Measurements from ENCODE around the gene SIRPB2.

The SIRPB2 gene

DNA sequence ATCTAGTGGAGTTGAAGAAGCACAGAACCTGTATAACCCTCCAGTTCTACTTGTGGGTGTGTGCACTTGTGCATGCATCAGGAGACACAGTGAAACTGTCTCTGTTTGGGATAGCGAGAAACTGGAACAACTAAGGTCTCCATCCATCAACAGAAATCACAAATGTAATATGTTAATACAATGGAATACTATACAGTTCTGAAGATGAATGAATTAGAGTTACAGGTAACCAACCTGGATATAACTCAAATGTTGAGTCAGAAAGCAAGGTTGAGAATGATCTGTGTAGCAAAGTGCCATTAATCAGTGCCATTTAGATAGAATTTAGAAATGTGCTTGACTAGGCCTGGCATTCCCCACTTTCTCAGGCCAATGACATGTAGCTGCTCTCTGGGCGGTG is 20.0 kb downstream of the SIRPB2 start:
- TF ChIP-seq EZH2 (IDR thresholded peaks at IDR 0.05) (no peak), FOXP2 (optimal IDR thresholded peaks at IDR 0.05; ENCODE audit: control extremely low read depth, extremely low read length, insufficient read depth) (no peak), POLR2AphosphoS5 (IDR thresholded peaks at IDR 0.05; ENCODE audit: borderline replicate concordance, low read depth, low read length) (no peak)
- Histone ChIP-seq H3K27ac (no peak overlapping the region), H3K9ac (ENCODE audit: insufficient read length) (no peak overlapping the region)

DNA sequence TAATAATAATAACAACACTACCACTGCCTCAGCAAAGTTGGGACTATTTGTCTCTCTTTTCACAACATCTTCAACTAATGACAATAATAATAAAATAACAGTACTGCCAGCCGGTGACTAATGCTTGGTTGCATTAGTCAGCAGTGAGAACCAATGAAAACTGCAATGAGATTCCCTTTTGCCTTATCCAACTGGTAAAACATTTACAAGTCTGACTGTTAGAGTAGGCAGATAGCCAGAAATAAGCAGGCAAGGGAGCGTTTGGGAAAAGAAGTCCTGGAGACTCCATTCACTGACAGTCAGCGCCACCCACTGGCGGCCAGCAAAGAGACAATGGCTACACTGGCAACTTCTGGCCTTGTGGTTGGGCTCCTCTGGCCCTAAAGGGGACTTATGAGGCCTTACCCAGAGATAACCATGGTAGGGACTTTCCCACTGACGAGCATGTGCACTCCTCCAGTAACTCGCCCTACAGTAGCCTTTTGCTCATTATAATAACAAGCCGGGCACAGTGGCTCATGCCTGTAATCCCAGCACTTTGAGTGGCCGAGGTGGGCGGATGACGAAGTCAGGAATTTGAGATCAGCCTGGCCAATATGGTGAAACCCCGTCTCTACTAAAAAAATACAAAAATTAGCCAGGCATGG is 21.2 kb downstream of the SIRPB2 start:
- no peak overlapping the region for H3K4me3 ChIP-seq
- no peak overlapping the region for H3K27ac ChIP-seq
- no peak overlapping the region for H3K9ac ChIP-seq (ENCODE audit: insufficient read length)
- H3K36me3 ChIP-seq (ENCODE audit: insufficient read depth, low read length), result no peaks in the 10 kb centered on the region
- H3K9me3 ChIP-seq (ENCODE audit: low read depth, low read length), result no peaks in the 10 kb centered on the region
- TF ChIP-seq POLR2AphosphoS5 (IDR thresholded peaks at IDR 0.05; ENCODE audit: borderline replicate concordance, low read depth, low read length) (no peak), EZH2 (IDR thresholded peaks at IDR 0.05) (no peak), FOXP2 (optimal IDR thresholded peaks at IDR 0.05; ENCODE audit: control extremely low read depth, extremely low read length, insufficient read depth) (no peak)
- DNase-seq (ENCODE audit: low read depth, low spot score), result peak; percentile 44

More for the DNA sequence above, 20.0 kb downstream of the SIRPB2 start:
- H3K4me3 ChIP-seq, result no peak overlapping the region
- H3K36me3 ChIP-seq (ENCODE audit: insufficient read depth, low read length), result no peaks in the 10 kb centered on the region
- no peak for DNase-seq (ENCODE audit: low read depth, low spot score)
- H3K9me3 ChIP-seq (ENCODE audit: low read depth, low read length), result no peaks in the 10 kb centered on the region

DNA sequence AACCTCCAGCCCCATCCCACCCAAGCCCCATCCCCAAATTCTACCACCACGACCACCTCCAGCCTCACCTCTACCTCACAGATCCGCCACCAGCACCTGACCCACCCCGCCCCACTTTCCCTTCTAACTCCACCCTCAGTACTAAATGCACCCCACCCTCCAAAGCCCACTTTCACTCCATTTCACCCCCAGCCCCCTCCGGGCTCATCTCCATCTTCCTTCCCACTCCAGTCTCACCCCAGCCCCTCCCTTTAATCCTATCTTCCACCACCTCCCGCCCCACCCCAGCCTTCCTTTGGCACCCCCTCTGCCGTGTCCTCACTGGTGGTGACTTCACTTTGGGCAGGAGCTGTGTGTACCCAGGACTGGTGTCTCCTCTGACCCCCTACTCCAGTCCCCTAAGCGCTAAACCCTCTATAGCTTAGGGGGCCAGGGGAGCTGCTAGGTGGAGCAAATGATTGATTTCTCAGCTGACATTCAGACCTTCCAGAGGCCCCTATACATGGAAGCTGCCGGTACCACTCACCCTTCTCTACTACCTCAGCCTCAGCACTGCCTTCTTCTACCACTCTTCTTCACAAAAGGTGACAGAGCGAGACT is 21.8 kb downstream of the SIRPB2 start:
- no peak for TF ChIP-seq EZH2 (IDR thresholded peaks at IDR 0.05)
- no peak for TF ChIP-seq FOXP2 (optimal IDR thresholded peaks at IDR 0.05; ENCODE audit: control extremely low read depth, extremely low read length, insufficient read depth)
- TF ChIP-seq POLR2AphosphoS5 (IDR thresholded peaks at IDR 0.05; ENCODE audit: borderline replicate concordance, low read depth, low read length), result no peak
- Histone ChIP-seq H3K9me3 (ENCODE audit: low read depth, low read length) (no peaks in the 10 kb centered on the region), H3K9ac (ENCODE audit: insufficient read length) (no peak overlapping the region), H3K4me3 (no peak overlapping the region), H3K36me3 (ENCODE audit: insufficient read depth, low read length) (peaks cover 2% of the 10 kb centered on the region; the same call in 1 of the 2 replicates), H3K27ac (no peak overlapping the region)
- no peak for DNase-seq (ENCODE audit: low read depth, low spot score)

DNA sequence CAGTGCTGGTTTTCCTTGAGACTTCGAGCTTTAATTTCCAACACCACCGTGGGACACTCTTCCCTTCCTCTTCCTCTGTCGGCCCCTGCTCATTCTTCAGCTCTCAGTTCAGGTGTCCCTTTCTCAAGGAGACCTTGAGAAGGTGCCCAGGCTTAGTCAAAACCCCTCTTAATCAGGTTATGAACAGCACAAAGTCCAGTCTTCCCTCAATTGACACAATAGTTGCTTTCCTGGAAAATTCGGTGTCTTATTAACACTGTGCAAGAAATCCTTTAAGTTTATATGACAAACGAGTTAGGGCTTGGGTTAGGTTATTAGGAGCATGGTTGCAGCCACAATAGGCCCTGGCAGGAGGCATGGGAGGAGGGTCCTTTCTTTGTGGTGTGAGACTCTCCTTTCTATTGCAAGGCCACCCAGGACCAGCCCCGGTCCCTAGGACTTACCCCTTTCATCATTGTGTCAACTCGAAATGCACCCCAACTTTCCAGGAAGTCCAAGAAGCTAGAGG is 23.0 kb downstream of the SIRPB2 start:
- DNase-seq (ENCODE audit: low read depth, low spot score), result no peak
- no peak overlapping the region for H3K4me3 ChIP-seq
- TF ChIP-seq EZH2 (IDR thresholded peaks at IDR 0.05) (no peak), POLR2AphosphoS5 (IDR thresholded peaks at IDR 0.05; ENCODE audit: borderline replicate concordance, low read depth, low read length) (no peak), FOXP2 (optimal IDR thresholded peaks at IDR 0.05; ENCODE audit: control extremely low read depth, extremely low read length, insufficient read depth) (no peak)
- no peaks in the 10 kb centered on the region for H3K9me3 ChIP-seq (ENCODE audit: low read depth, low read length)
- H3K36me3 ChIP-seq (ENCODE audit: insufficient read depth, low read length), result peaks cover 14% of the 10 kb centered on the region
- H3K27ac ChIP-seq, result no peak overlapping the region
- H3K9ac ChIP-seq (ENCODE audit: insufficient read length), result no peak overlapping the region

DNA sequence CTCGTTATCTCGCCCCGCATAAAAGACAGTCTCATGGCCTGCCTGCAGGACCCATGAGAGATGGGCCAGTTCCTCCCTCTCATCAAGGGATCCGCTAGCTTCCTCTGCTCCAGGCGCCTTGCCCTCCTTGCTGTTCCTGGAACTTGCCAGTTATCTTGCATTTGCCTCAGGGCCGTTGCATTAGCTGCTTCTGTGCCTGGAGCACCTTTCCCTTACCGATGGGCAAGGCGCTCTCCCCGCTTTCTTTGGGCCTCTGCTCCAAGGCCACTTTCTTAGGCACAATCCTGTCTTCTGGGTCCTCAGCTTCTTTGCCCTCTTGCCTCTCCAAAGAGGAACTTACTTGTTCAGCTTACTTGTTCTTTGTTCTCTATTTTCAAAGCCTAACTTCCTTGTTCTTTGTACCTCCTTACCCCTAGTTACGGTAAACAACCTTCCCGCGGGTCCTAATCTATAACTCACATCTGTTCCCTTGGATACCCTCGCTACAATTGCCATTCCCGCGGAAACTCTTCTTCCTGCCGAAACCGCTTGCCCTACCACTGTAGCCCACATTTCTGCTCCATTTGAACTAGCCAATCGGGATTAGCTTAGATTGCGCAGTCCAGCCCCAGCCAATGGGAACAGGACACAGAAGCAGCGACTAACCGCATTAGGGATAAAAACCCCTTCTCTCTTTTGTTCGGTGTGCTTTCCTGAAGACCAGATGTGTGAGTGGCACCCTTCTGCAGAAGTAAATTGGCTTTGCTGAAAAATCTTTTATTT is 23.7 kb downstream of the SIRPB2 start:
- no peak for DNase-seq (ENCODE audit: low read depth, low spot score)
- H3K4me3 ChIP-seq, result peak overlapping the region; percentile 63
- peaks cover 19% of the 10 kb centered on the region for H3K36me3 ChIP-seq (ENCODE audit: insufficient read depth, low read length)
- H3K9me3 ChIP-seq (ENCODE audit: low read depth, low read length), result no peaks in the 10 kb centered on the region
- no peak for TF ChIP-seq EZH2 (IDR thresholded peaks at IDR 0.05)
- TF ChIP-seq FOXP2 (optimal IDR thresholded peaks at IDR 0.05; ENCODE audit: control extremely low read depth, extremely low read length, insufficient read depth), result no peak
- no peak for TF ChIP-seq POLR2AphosphoS5 (IDR thresholded peaks at IDR 0.05; ENCODE audit: borderline replicate concordance, low read depth, low read length)
- H3K9ac ChIP-seq (ENCODE audit: insufficient read length), result no peak overlapping the region
- no peak overlapping the region for H3K27ac ChIP-seq

DNA sequence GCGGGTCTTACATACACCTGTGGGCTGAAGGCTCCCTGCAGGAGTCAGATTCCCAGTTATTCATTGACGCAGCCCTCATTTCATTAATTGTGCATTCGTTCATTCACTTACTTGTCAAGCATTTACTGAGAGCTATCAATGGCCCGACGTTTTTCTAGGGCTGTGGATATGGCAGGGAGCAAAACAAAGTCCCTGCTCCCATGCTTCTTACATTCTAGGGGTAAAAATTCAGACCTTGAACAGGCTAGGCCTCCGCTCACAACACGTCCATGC is 24.2 kb downstream of the SIRPB2 start:
- peak overlapping the region; percentile 63 for H3K4me3 ChIP-seq
- H3K36me3 ChIP-seq (ENCODE audit: insufficient read depth, low read length), result peaks cover 21% of the 10 kb centered on the region
- no peak for TF ChIP-seq FOXP2 (optimal IDR thresholded peaks at IDR 0.05; ENCODE audit: control extremely low read depth, extremely low read length, insufficient read depth)
- no peak for TF ChIP-seq EZH2 (IDR thresholded peaks at IDR 0.05)
- TF ChIP-seq POLR2AphosphoS5 (IDR thresholded peaks at IDR 0.05; ENCODE audit: borderline replicate concordance, low read depth, low read length), result no peak
- H3K9me3 ChIP-seq (ENCODE audit: low read depth, low read length), result no peaks in the 10 kb centered on the region
- no peak overlapping the region for H3K9ac ChIP-seq (ENCODE audit: insufficient read length)
- no peak overlapping the region for H3K27ac ChIP-seq
- DNase-seq (ENCODE audit: low read depth, low spot score), result no peak

DNA sequence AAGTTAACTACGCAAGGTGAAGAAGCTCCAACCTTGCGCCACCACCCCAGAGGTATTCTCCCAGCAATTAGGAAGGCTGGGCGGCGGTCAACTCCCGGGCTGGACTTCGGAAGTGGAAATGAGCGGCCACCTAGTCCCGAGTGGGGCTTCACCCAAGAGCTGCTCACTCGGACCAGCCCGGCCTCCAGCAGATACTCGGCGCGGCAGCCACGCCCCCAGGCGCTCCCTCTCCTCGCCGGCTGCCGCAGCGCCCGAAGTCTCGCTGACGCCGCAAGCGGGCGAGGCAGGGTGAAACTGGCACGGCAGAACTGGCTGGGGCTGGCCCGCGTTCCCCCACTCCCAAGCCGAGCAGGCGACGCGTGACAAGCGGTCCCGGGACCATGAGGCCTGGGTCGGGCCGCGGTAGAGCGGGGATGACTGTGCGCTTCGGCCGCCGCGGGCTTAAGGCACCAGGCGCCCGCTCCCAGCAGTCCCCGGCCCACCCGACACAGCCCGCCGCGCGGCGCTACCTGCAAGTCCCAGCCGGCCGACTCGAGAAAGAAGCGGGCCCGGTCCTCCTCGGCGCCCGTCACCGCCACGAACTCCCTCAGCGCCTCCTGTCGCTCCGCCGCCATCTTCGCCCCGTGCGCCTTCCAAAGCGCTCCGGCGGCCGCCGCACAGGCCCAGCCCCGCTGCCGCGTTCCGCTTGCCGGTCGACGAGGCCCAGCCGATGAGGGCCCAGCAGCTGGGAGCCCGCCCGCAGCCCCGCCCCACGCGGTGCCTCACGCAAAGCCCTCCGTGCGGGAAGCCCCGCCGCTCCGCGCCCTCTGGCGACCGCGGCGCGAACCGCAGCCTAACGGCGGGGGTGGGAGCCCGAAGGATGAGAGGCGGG is 24.8 kb downstream of the SIRPB2 start, which contains the start of gene NSFL1C:
NSFL1C (minus strand) TSS at position 639 of the 871 bp plus-strand sequence; CDS start at position 614, 25 bp downstream.
- H3K4me3 ChIP-seq, result peak within 1 kb of the TSS; percentile 96
- TF ChIP-seq FOXP2 (optimal IDR thresholded peaks at IDR 0.05; ENCODE audit: control extremely low read depth, extremely low read length, insufficient read depth), result no peak
- no peak for TF ChIP-seq EZH2 (IDR thresholded peaks at IDR 0.05)
- TF ChIP-seq POLR2AphosphoS5 (IDR thresholded peaks at IDR 0.05; ENCODE audit: borderline replicate concordance, low read depth, low read length), result peak; percentile 78; the same call in 1 of the 2 replicates
- H3K36me3 ChIP-seq (ENCODE audit: insufficient read depth, low read length), result peaks cover 27% of the 10 kb centered on the region
- H3K9ac ChIP-seq (ENCODE audit: insufficient read length), result peak within 1 kb of the TSS; percentile 87
- DNase-seq (ENCODE audit: low read depth, low spot score), result peak; percentile 24
- peak within 1 kb of the TSS; percentile 77 for H3K27ac ChIP-seq
- no peaks in the 10 kb centered on the region for H3K9me3 ChIP-seq (ENCODE audit: low read depth, low read length)
